Transverse colon (tissue), 3 donors: ENCODE measurements around the gene SMYD3.

ENCODE experiments used
- POLR2A ChIP-seq: fragments of 450-650 bp; IDR thresholded peaks from one replicate; pipeline ENCODE4 v1.6.1; 2016; ENCODE audit warnings: antibody characterized with exemption, mild to moderate bottlenecking, moderate library complexity
- TF ChIP-seq, protein P1 (sequence below), 5 experiments: fragments of 200-600 bp in 3 of 5; fragments of 450-650 bp in 2 of 5; sonication (generic) in 3 of 5; IDR thresholded peaks; 1 replicate in 2 of 5; 2 replicates in 3 of 5; pipeline ENCODE4 v1.5.1; 2016 to 2017; ENCODE audit warnings: antibody characterized with exemption in 5 of 5, inconsistent platforms in 3 of 5, mild to moderate bottlenecking in 2 of 5, moderate library complexity in 1 of 5

DNA sequence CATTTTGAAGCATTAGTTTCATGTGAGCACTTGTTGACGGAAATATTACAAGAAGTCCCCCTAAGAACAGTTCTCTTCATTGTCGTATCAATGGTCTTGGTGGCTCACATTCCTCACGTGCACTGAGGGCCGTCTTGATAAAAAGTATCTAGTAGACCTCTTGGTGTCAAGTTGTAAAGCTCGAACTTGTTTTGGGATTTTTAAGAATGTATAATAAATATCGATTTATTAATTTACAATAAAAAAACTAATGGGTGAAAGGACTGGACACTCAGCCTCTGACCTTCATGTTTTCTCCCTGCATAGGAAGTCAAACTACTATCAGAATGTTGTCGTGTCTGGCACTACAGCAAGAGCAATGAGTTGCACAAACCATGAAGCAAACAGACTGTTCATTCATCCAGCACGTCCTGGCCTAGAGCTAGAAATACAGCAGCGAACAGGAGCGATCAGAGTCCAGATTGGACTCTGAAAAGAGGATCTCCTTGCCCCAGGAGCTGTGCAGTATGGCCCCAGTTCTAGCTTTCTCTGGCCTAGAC, 319.2 kb downstream of the SMYD3 start:
- no peak for TF ChIP-seq POLR2A
- TF ChIP-seq, protein P1, sequence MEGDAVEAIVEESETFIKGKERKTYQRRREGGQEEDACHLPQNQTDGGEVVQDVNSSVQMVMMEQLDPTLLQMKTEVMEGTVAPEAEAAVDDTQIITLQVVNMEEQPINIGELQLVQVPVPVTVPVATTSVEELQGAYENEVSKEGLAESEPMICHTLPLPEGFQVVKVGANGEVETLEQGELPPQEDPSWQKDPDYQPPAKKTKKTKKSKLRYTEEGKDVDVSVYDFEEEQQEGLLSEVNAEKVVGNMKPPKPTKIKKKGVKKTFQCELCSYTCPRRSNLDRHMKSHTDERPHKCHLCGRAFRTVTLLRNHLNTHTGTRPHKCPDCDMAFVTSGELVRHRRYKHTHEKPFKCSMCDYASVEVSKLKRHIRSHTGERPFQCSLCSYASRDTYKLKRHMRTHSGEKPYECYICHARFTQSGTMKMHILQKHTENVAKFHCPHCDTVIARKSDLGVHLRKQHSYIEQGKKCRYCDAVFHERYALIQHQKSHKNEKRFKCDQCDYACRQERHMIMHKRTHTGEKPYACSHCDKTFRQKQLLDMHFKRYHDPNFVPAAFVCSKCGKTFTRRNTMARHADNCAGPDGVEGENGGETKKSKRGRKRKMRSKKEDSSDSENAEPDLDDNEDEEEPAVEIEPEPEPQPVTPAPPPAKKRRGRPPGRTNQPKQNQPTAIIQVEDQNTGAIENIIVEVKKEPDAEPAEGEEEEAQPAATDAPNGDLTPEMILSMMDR (IDR thresholded peaks at IDR 0.05), result no peak
